ENCODE data around the gene WNT2B.
"Not testable (repeated sequence)": the region's sequence is repeated elsewhere in the genome, so short reads cannot be mapped to it uniquely, and the experiment has no call there.

Gene WNT2B

DNA sequence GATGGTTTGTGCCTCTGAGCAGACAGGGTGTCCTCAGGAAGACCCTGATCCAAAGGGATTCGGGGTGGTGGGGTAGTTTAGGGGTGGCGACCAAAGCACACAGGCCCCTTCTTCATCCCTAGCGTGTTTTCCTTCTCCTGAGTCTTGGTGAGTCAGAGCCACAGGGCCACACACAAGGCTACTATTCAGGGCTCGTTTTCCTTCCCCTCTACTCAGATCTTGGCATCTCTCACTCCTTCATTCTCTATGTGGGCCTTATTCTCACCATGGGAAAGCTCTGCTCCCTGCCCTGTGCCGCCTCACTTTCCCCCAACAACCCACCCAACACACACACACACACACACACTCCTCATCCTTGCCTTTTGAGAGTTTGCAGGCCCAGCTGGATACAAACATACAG, 43.6 kb upstream of the WNT2B start:
- Histone ChIP-seq H3K27me3 (no peaks in the 10 kb centered on the region), H3K4me1 (peaks cover 0 to 25% (median 12%) of the 10 kb centered on the region in 4 donors), H3K9me3 (no peaks in the 10 kb centered on the region), H3K36me3 (no peaks in the 10 kb centered on the region), H3K4me3 (no peak overlapping the region), H3K27ac (peak overlapping the region; percentile 68)
- TF ChIP-seq, protein P1, sequence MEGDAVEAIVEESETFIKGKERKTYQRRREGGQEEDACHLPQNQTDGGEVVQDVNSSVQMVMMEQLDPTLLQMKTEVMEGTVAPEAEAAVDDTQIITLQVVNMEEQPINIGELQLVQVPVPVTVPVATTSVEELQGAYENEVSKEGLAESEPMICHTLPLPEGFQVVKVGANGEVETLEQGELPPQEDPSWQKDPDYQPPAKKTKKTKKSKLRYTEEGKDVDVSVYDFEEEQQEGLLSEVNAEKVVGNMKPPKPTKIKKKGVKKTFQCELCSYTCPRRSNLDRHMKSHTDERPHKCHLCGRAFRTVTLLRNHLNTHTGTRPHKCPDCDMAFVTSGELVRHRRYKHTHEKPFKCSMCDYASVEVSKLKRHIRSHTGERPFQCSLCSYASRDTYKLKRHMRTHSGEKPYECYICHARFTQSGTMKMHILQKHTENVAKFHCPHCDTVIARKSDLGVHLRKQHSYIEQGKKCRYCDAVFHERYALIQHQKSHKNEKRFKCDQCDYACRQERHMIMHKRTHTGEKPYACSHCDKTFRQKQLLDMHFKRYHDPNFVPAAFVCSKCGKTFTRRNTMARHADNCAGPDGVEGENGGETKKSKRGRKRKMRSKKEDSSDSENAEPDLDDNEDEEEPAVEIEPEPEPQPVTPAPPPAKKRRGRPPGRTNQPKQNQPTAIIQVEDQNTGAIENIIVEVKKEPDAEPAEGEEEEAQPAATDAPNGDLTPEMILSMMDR (IDR thresholded peaks at IDR 0.05): no peak
- no peak for DNase-seq
- intact Hi-C loops (cut with DNase I; ENCODE audit: low total_unique reads): no loop called here

DNA sequence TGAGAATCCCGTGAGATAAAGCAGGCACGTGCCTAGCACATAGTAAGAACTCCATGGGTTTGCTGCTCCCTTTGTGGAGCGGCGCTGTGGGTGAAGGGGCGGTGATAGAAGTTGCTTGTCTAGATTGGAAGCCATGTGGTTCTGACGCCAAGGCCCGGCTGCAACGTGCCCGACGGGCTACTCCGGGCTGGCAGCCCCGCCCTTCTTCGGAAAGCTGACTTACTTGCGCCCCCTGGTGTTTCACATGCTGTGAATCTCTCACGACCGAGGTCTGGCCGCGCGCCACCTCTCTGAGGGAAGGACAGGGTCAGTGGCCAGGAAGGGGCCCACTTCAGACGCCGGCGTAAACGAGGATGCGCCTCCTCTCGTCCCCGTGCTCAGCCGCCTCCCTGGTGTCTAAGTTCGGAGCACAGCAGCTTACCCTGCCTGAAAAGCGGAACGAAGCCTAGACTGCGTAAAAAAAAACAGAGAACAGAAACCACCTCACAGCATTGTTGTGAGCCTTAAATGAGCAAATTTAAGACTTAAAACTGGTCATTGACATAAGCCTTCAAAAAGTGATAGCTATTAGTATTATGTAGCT, 42.6 kb upstream of the WNT2B start:
- TF ChIP-seq, protein P1 (IDR thresholded peaks at IDR 0.05): peak; percentile 79 to 95
- Histone ChIP-seq H3K27ac (peak overlapping the region; percentile 68), H3K36me3 (no peaks in the 10 kb centered on the region), H3K4me3 (peak overlapping the region; percentile 44 to 52), H3K9me3 (no peaks in the 10 kb centered on the region), H3K4me1 (peaks cover 0 to 25% (median 12%) of the 10 kb centered on the region in 4 donors), H3K27me3 (no peaks in the 10 kb centered on the region)
- intact Hi-C loops (cut with DNase I; ENCODE audit: low total_unique reads): loop anchor here (2.0 kb wide), 1 partner anchor 75 kb away; no protein-coding TSS in a partner anchor
- peak; percentile 96 to 97 for DNase-seq

DNA sequence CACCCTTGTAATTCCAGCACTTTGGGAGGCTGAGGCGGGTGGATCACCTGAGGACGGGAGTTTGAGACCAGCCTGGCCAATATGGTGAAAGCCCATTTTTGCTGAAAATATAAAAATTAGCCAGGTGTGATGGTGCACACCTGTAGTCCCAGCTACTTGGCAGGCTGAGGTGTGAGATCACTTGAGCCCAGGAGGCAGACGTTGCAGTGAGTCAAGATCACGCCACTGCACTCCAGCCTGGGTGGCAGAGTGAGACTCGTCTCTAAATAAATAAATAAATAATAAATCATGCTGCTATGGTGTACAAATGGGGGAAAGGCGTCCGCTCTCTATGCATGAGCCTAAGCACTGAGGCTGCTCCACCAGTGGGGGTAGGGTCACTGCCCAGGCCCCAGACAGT, 38.4 kb upstream of the WNT2B start:
- H3K27me3 ChIP-seq; DNase-seq; H3K27ac ChIP-seq; H3K9me3 ChIP-seq; H3K36me3 ChIP-seq; intact Hi-C loops (cut with DNase I; ENCODE audit: low total_unique reads); H3K4me3 ChIP-seq: not testable (repeated sequence)
- peaks cover 0 to 14% (median 5%) of the 10 kb centered on the region in 4 donors for H3K4me1 ChIP-seq

DNA sequence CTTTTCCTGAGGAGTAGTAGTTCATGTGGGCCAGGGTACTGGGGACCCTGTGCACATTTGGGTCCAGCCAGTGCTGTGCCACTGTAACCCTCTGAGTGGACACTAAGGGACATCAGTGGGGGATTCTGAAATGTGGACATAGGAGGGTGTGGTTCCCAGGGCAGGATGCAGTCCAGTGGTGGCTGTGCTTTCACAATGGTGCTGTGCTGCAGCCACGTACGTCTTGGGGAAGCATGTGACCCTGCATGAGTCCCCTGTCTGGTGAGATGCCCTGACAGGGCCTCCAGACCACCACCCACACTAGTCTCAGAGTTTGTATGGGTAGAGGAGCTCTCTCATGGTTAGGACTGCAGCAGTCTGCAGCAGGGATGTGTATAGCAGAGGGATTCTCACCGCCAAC, 37.8 kb upstream of the WNT2B start:
- TF ChIP-seq, protein P1 (IDR thresholded peaks at IDR 0.05): no peak
- no peaks in the 10 kb centered on the region for H3K27me3 ChIP-seq
- H3K4me1 ChIP-seq: peaks cover 0 to 8% (median 0%) of the 10 kb centered on the region in 4 donors
- no peak overlapping the region for H3K27ac ChIP-seq
- no peak for DNase-seq
- no peaks in the 10 kb centered on the region for H3K9me3 ChIP-seq
- no peaks in the 10 kb centered on the region for H3K36me3 ChIP-seq
- intact Hi-C loops (cut with DNase I; ENCODE audit: low total_unique reads): no loop called here
- H3K4me3 ChIP-seq: no peak overlapping the region

DNA sequence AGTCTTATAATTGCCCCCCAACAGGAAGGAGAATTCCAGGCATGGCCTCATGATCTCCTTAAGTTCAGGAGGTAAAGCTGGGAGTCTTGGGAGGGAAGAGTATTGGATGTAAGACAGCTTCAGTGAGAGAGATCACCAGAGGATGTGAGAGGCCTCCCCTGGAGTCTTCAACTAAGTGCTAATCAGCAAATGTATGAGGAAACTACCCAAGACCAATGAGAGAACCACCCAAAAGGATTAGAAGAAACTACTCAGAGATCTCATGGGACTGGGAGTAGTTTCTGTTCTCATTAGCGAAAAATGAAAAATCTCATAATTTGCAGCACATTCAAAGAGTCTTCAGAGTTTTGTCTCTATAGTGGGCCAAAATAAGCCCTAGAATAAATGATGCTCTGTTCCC, 36.6 kb upstream of the WNT2B start:
- peaks cover 0 to 5% (median 0%) of the 10 kb centered on the region in 3 donors for H3K36me3 ChIP-seq
- H3K9me3 ChIP-seq: peaks cover 0 to 7% (median 3%) of the 10 kb centered on the region in 3 donors
- no peak overlapping the region for H3K27ac ChIP-seq
- TF ChIP-seq, protein P1 (IDR thresholded peaks at IDR 0.05): no peak
- H3K4me3 ChIP-seq: no peak overlapping the region
- intact Hi-C loops (cut with DNase I; ENCODE audit: low total_unique reads): no loop called here
- no peaks in the 10 kb centered on the region for H3K27me3 ChIP-seq
- H3K4me1 ChIP-seq: peaks cover 0 to under 1% (median 0%) of the 10 kb centered on the region in 4 donors
- DNase-seq: no peak

DNA sequence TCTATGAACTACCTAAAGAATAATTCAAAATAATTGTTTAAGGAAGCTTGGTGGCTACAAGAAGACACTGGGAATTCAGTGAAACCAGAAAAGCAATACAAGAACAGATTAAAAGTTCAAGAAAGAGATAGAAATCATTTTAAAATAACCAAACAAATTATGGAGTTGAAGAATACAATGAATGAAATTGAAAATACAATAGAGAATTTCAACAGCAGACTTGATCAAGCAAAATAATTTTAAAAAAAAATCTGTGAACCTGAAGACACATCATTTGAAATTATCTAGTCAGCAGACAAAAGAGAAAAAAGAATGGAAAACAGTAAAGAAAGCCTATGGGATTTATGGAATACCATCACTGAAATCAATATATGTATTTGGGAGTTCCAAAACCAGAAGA, 31.2 kb upstream of the WNT2B start:
- Histone ChIP-seq H3K4me3 (no peak overlapping the region), H3K4me1 (no peaks in the 10 kb centered on the region), H3K36me3 (peaks cover 0 to 10% (median 0%) of the 10 kb centered on the region in 3 donors), H3K9me3 (peaks cover 0 to 21% (median 17%) of the 10 kb centered on the region in 3 donors), H3K27ac (no peak overlapping the region), H3K27me3 (no peaks in the 10 kb centered on the region)
- intact Hi-C loops (cut with DNase I; ENCODE audit: low total_unique reads): no loop called here
- TF ChIP-seq, protein P1 (IDR thresholded peaks at IDR 0.05): no peak
- DNase-seq: no peak

Measured in tibial artery (tissue), 4 donors.